Measurements from ENCODE around the gene DHRS3. TPM values are rescaled to one million over a fixed set of nuclear protein-coding genes. Genes with fewer than 3 reads are reported as not detected.

The DHRS3 gene
- polyA plus RNA-seq, 1 donor (not counting 4 experiments of a cell fraction or from before 2014, with no cell fraction given): 10.7 TPM

DNA sequence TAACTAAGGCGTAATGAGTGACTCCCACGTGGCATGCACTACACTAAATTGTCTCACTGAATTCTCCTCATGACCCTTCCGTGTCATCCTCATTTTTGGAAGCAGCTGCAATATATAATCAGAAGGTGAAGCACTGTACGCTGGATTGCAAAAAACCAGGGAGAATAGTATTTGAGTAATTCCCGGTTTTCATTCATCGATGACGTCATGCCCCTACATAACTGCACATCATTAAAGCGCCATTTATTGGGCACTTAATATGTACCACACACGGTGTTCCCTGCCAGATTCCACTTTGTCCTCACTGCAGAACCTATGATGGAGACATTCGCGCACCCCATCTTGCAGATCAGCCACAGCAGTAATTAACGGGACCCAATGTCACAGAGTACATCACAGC is 41.0 kb downstream of the DHRS3 start:
- Histone ChIP-seq H3K79me2 (ENCODE audit: control insufficient read depth, insufficient read depth, low read length) (no peaks in the 10 kb centered on the region), H3K4me2 (ENCODE audit: control insufficient read depth, extremely low read depth, insufficient read depth, low read depth, low read length) (no peak overlapping the region), H3K4me1 (ENCODE audit: control insufficient read depth, extremely low read depth, insufficient read depth, low read length) (peaks cover 7% of the 10 kb centered on the region), H3K27ac (ENCODE audit: control insufficient read depth, insufficient read depth, low read length) (no peak overlapping the region), H3K9me1 (ENCODE audit: control insufficient read depth, extremely low read depth, insufficient read depth, low read length) (no peaks in the 10 kb centered on the region), H3K9ac (ENCODE audit: control insufficient read depth, extremely low read depth, insufficient read depth, low read length) (no peak overlapping the region), H3K4me3 (ENCODE audit: control insufficient read depth in 2 of 3, extremely low read depth in 1 of 3, insufficient read depth in 2 of 3, low read depth in 1 of 3, low read length in 3 of 3) (no peak overlapping the region), H3K36me3 (ENCODE audit: control insufficient read depth in 2 of 2, extremely low read depth in 1 of 2, insufficient read depth in 2 of 2, low read length in 2 of 2) (no peaks in the 10 kb centered on the region), H4K20me1 (ENCODE audit: control insufficient read depth, extremely low read depth, insufficient read depth, low read length) (peaks cover 3% of the 10 kb centered on the region), H2AFZ (ENCODE audit: control insufficient read depth, low read length) (no peak overlapping the region), H3K9me3 (ENCODE audit: control insufficient read depth, low read depth, low read length) (no peaks in the 10 kb centered on the region), H3K27me3 (ENCODE audit: control insufficient read depth, extremely low read depth, insufficient read depth, low read length) (no peaks in the 10 kb centered on the region)
- dilution Hi-C loops (cut with MboI; ENCODE audit: extremely low pct_ligation_motif_present, low sequenced_read_pairs): no loop called here
- DNase-seq (ENCODE audit: low read depth, low spot score) (no peak), FAIRE-seq (no peak)
- TF ChIP-seq, protein P1, sequence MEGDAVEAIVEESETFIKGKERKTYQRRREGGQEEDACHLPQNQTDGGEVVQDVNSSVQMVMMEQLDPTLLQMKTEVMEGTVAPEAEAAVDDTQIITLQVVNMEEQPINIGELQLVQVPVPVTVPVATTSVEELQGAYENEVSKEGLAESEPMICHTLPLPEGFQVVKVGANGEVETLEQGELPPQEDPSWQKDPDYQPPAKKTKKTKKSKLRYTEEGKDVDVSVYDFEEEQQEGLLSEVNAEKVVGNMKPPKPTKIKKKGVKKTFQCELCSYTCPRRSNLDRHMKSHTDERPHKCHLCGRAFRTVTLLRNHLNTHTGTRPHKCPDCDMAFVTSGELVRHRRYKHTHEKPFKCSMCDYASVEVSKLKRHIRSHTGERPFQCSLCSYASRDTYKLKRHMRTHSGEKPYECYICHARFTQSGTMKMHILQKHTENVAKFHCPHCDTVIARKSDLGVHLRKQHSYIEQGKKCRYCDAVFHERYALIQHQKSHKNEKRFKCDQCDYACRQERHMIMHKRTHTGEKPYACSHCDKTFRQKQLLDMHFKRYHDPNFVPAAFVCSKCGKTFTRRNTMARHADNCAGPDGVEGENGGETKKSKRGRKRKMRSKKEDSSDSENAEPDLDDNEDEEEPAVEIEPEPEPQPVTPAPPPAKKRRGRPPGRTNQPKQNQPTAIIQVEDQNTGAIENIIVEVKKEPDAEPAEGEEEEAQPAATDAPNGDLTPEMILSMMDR (optimal IDR thresholded peaks at IDR 0.05 in 1 of 3, IDR thresholded peaks at IDR 0.05 in 1 of 3, conservative IDR thresholded peaks at IDR 0.05 in 1 of 3; ENCODE audit: extremely low read depth in 1 of 3, insufficient read depth in 2 of 3, low read length in 3 of 3): no peak
- no peak for TF ChIP-seq EZH2 (IDR thresholded peaks at IDR 0.05; ENCODE audit: low read length)

DNA sequence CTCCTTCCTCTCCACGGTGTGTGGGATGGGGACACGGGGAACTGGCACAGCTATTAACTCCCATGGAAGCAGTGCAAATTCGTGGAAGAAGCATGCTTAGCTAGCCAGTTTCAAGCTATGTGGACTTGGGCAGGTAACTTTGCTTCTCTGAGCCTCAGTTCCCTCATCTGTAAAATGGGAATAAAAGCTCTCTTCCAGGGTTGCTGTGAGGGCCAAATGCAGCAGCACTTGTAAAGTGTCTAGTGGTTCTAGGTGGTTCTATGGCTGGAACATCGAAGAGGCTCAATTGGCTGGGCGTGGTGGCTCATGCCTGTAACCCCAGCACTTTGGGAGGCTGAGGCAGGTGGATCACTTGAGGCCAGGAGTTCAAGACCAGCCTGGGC is 43.3 kb downstream of the DHRS3 start:
- Histone ChIP-seq H3K27me3 (ENCODE audit: control insufficient read depth, extremely low read depth, insufficient read depth, low read length) (no peaks in the 10 kb centered on the region), H2AFZ (ENCODE audit: control insufficient read depth, low read length) (no peak overlapping the region), H3K27ac (ENCODE audit: control insufficient read depth, insufficient read depth, low read length) (no peak overlapping the region), H3K4me3 (ENCODE audit: control insufficient read depth in 2 of 3, extremely low read depth in 1 of 3, insufficient read depth in 2 of 3, low read depth in 1 of 3, low read length in 3 of 3) (no peak overlapping the region), H3K9ac (ENCODE audit: control insufficient read depth, extremely low read depth, insufficient read depth, low read length) (no peak overlapping the region), H3K36me3 (ENCODE audit: control insufficient read depth in 2 of 2, extremely low read depth in 1 of 2, insufficient read depth in 2 of 2, low read length in 2 of 2) (no peaks in the 10 kb centered on the region), H3K9me1 (ENCODE audit: control insufficient read depth, extremely low read depth, insufficient read depth, low read length) (no peaks in the 10 kb centered on the region), H3K4me2 (ENCODE audit: control insufficient read depth, extremely low read depth, insufficient read depth, low read depth, low read length) (no peak overlapping the region), H3K9me3 (ENCODE audit: control insufficient read depth, low read depth, low read length) (no peaks in the 10 kb centered on the region), H4K20me1 (ENCODE audit: control insufficient read depth, extremely low read depth, insufficient read depth, low read length) (peaks cover 3% of the 10 kb centered on the region), H3K79me2 (ENCODE audit: control insufficient read depth, insufficient read depth, low read length) (no peaks in the 10 kb centered on the region), H3K4me1 (ENCODE audit: control insufficient read depth, extremely low read depth, insufficient read depth, low read length) (peaks cover 7% of the 10 kb centered on the region)
- TF ChIP-seq EZH2 (IDR thresholded peaks at IDR 0.05; ENCODE audit: low read length): no peak
- TF ChIP-seq, protein P1 (optimal IDR thresholded peaks at IDR 0.05 in 1 of 3, IDR thresholded peaks at IDR 0.05 in 1 of 3, conservative IDR thresholded peaks at IDR 0.05 in 1 of 3; ENCODE audit: extremely low read depth in 1 of 3, insufficient read depth in 2 of 3, low read length in 3 of 3): no peak
- FAIRE-seq (no peak), DNase-seq (ENCODE audit: low read depth, low spot score) (no peak)
- dilution Hi-C loops (cut with MboI; ENCODE audit: extremely low pct_ligation_motif_present, low sequenced_read_pairs): no loop called here

All from keratinocyte (primary cell).